HCT116 (cell line): ENCODE results near the gene SUMO3.

ENCODE experiments used
- CTCF ChIP-seq, 3 experiments: fragments of 200-600 bp in 1 of 3; sonication (generic) in 1 of 3; IDR thresholded peaks in 2 of 3; conservative IDR thresholded peaks in 1 of 3; 2 replicates each; pipeline ENCODE4 v1.5.1; 2012 to 2017; ENCODE audit warnings: low read depth in 2 of 3, low read length in 2 of 3, antibody characterized with exemption in 1 of 3, borderline replicate concordance in 1 of 3, control low read depth in 1 of 3, mild to moderate bottlenecking in 1 of 3, mixed read lengths in 1 of 3, mixed run types in 1 of 3, moderate library complexity in 1 of 3; ENCODE audit not compliant: insufficient read depth in 1 of 3
- EZH2 ChIP-seq: fragments of 200-600 bp; sonication (generic); IDR thresholded peaks from 2 replicates; pipeline ENCODE4 v1.6.1; 2017; ENCODE audit warnings: antibody characterized with exemption, mixed run types
- MAX ChIP-seq: IDR thresholded peaks from 2 replicates; pipeline ENCODE4 v1.6.1; 2012
- POLR2A ChIP-seq: IDR thresholded peaks from 2 replicates; pipeline ENCODE4 v1.7.0; 2011; ENCODE audit warnings: borderline replicate concordance; ENCODE audit not compliant: insufficient read depth, insufficient read length; ENCODE audit errors: extremely low read depth
- POLR2AphosphoS5 ChIP-seq: IDR thresholded peaks from 2 replicates; pipeline ENCODE4 v1.6.1; 2011; ENCODE audit warnings: mild to moderate bottlenecking, low read depth, low read length, moderate library complexity
- REST ChIP-seq: IDR thresholded peaks from 2 replicates; pipeline ENCODE4 v1.6.1; 2012; ENCODE audit warnings: low read depth
- SIN3A ChIP-seq: IDR thresholded peaks from 2 replicates; pipeline ENCODE4 v1.6.1; 2012; ENCODE audit warnings: low read depth
- SP1 ChIP-seq: IDR thresholded peaks from 2 replicates; pipeline ENCODE4 v1.6.1; 2012; ENCODE audit warnings: low read depth
- YY1 ChIP-seq: IDR thresholded peaks from 2 replicates; pipeline ENCODE4 v1.6.1; 2011; ENCODE audit warnings: low read length, low read depth, moderate library complexity, mild to moderate bottlenecking; ENCODE audit not compliant: insufficient replicate concordance; ENCODE audit errors: extremely low read depth
- ZFX ChIP-seq: fragments of 450-650 bp; IDR thresholded peaks from 2 replicates; pipeline ENCODE4 v1.6.1; 2017
- ZNF274 ChIP-seq: fragments of 200-500 bp; sonication (Bioruptor generic); IDR thresholded peaks from 2 replicates; pipeline ENCODE4 v1.6.1; 2014; ENCODE audit warnings: mild to moderate bottlenecking, low read depth, low read length, inconsistent platforms

- no peak for TF ChIP-seq POLR2AphosphoS5
- TF ChIP-seq POLR2A, result no peak
- no peak for TF ChIP-seq ZFX
- TF ChIP-seq EZH2, result no peak
- no peak for TF ChIP-seq CTCF (IDR thresholded peaks at IDR 0.05 in 2 of 3, conservative IDR thresholded peaks at IDR 0.05 in 1 of 3; ENCODE audit: borderline replicate concordance in 1 of 3, insufficient read depth in 1 of 3, low read depth in 2 of 3, low read length in 2 of 3)
- no peak for TF ChIP-seq YY1
- TF ChIP-seq ZNF274, result no peak
- TF ChIP-seq REST, result no peak
- TF ChIP-seq SIN3A, result no peak
- no peak for TF ChIP-seq SP1
- no peak for TF ChIP-seq MAX
Measured at GRCh38 chr21:44856131-44856530, 38.3 kb upstream of the SUMO3 start.
